Stimulated activated CD4-positive, alpha-beta T cell treated with anti-CD3 and anti-CD28 coated beads, Interleukin-15, amount 100 ng/mL, for 24 hours (primary cell): Measurements from ENCODE around the gene SH3YL1.

Source experiments
- DNase-seq: peaks from one replicate; pipeline ENCODE4 v3.0.0-alpha.2; 2020

The SH3YL1 gene

DNA sequence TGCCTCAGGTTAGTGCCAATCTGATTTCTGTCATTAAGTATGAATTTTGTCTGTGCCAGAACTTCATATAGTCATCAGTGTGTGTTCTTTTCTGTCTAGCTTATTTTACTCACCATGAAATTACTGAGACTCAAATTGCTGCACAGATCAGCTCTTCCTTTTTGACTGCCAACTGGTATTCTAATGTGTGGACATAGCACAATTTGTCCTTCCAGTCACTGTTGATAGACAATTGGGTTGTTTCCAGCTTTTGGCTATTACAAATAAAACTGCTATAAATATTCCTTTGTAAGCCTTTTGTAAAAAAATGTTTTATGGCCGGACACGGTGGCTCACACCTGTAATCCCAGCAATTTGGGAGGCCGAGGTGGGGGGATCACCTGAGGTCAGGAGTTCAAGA is 7.7 kb downstream of the SH3YL1 start:
- DNase-seq, result no peak

DNA sequence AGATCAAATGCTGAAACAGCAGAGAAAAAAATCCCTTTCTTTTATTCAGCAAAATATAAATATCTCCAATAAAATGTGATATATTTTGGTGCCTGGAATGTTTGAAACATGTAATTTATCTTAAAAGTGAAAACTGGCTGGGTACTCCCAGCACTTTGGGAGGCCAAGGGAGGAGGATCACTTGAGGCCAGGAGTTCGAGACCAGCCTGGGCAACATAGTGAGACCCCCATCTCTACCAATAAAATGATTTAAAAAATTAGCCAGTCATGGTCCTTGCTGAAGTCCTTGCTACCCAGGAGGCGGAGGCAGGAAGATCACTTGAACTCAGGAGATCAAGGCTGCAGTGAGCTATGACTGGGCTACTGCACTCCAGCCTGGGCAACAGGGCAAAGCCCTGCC is 8.6 kb downstream of the SH3YL1 start:
- no peak for DNase-seq

- no peak for DNase-seq
Observed at GRCh38 chr2:254241-254640, 9.6 kb downstream of the SH3YL1 start.

DNA sequence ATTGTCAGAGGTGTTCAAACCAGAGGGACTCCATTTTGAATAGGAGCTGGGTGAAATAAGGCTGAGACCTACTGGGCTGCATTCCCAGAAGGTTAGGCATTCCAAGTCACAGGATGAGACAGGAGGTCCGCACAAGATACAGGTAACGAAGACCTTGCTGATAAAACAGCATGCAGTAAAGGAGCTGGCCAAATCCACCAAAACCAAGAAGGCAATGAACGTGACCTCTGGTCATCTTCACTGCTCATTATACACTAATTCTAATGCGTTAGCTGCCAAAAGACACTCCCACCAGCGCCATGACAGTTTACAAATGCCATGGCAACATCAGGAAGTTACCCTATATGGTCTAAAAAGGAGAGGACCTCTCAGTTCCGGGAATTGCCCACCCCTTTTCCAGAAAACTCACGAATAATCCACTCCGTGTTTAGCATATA is 10.6 kb downstream of the SH3YL1 start:
- no peak for DNase-seq

GRCh38 chr2:252001-252602 is 11.7 kb downstream of the SH3YL1 start:
- no peak for DNase-seq

- DNase-seq, result no peak
Observed at GRCh38 chr2:249538-250042, 14.2 kb downstream of the SH3YL1 start.

GRCh38 chr2:248724-249123 is 15.1 kb downstream of the SH3YL1 start:
- no peak for DNase-seq

- peak; percentile 18 for DNase-seq
Observed at GRCh38 chr2:246489-247144, 17.2 kb downstream of the SH3YL1 start.

DNA sequence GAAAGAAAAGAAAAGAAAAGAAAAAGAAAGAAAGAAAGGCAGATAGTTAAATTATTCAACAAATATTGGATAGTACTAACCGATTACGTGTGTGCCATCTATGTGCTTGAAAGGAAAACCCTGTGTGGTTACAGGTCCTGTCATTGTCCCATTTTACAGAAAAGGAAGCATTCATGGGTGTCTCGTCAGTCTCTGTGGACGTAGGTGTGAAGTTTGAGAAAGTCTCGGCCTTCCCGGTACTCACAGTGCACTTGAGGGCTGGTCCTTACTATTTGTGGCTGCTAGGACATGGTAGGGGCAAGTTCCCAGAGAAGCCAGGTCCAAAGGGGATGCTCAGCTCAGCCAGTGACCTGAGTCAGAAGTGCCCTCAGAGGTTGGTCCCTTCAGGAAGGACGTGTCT is 19.3 kb downstream of the SH3YL1 start:
- DNase-seq, result no peak

GRCh38 chr2:238869-239268 is 25.0 kb downstream of the SH3YL1 start:
- no peak for DNase-seq

- no peak for DNase-seq
Observed at GRCh38 chr2:238431-238830, 25.4 kb downstream of the SH3YL1 start.

DNA sequence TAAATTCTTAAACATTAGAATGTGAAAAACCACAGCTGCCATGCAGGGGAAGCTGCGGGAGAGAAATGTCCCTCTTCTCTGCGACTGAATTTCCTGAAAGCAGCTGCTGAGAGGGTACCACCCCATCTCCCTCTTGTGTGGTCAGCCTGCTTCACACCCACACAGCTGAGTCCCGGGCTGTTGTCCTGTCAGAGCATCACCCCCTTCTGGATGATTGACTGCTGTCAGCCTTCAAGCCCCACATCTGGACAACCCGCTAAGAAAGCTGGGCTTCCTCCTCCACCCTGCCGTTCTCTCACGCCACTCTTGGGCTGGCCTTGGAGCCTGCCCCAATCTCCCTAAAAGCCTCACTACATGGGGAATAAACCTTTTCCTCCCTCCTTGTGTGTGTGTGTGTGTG is 26.0 kb downstream of the SH3YL1 start:
- no peak for DNase-seq

GRCh38 chr2:236993-237539 is 26.8 kb downstream of the SH3YL1 start:
- DNase-seq, result no peak

- DNase-seq, result no peak
Observed at GRCh38 chr2:234421-234820, 29.4 kb downstream of the SH3YL1 start.

DNA sequence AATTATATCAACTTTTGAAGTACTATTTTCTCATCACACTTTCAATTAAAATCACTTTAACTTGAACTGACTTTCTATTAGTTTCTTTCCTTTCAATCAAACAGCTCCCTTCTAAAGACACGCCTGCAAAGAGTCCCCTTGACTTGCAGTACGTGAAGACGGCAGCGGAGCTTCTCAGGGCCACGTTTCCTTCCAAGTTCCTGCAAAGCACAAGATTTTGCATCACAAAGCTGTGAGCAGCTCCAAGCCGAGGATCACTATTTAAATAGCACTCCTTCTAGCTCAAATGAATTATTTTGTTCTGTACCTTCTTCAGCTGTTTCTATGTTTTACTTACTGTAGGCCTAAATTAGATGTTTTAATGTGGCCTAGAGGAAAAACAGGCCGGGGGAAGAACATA is 30.8 kb downstream of the SH3YL1 start:
- no peak for DNase-seq

GRCh38 chr2:231521-232185 is 32.2 kb downstream of the SH3YL1 start:
- no peak for DNase-seq

GRCh38 chr2:228518-229278 is 35.1 kb downstream of the SH3YL1 start:
- no peak for DNase-seq

DNA sequence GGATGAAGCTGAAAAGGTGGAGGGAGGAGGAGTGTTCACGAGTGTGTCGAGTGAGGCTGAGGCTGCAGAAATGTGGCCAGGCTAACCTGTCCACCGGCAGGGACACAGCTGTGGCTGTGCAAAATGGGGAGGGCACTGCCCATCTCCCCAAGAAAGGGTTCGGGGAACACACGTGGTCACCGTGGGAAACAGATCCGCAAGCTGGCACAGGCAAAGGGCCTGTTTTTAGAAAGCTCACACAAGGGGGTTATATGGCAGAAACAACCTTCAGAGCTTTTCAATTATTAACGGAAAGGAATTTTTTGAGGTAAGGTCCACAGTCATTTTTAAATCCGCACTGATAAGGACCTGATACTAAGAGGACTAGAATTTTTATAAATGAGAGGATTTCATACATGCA is 35.7 kb downstream of the SH3YL1 start:
- no peak for DNase-seq

DNA sequence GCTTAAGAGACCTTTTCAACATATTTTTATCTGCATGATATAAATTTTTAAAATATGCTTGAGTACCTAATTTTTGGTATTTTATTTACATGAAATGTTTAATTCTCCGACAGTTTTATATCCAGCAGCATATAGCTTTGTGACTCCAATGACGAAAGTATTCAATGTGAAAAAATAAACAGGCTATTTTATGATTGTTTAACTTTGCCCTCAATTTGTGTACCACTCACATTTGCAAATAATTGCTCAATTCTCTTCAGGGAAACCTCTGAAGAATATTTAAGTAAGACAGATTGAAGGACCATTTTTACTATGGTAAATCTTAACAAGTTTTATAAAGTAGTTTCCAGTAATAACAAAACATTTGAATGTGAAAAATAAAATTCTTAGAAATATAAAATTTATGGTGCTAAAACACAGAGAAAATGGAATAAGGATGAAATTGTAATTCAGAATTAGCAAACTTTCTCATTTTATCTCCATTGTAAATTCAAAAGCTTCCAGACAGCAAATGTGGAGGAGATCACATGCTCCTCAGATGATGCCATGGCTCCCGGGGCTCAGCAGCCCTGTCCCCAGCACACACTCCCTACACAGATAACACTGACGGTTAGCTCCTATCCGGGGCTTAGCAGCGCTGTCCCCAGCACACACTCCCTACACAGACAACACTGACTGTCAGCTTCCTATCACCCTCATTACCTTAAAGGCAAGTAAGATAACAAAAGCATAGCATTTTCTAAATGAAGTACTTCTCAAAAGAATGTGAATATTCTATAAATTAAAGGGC is 39.7 kb downstream of the SH3YL1 start:
- no peak for DNase-seq

DNA sequence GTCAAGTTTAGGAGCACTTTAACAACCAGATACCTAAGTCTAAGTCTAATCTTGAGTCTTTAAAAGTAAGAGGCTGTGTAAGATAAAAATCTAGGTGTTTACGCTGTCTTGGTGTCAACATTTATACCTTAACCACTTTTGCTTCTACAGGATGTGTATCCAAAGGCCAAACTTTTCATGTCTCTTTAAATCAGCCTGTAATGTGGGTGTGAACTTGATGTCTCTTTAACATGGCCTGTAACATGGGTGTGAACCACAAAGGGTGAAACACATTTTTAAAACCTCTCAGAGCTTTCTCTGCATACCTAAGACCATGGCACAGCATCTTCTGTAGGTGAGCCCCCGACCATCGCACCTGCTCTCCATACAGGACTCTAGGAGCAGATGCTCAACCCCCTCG is 40.4 kb downstream of the SH3YL1 start:
- no peak for DNase-seq

DNA sequence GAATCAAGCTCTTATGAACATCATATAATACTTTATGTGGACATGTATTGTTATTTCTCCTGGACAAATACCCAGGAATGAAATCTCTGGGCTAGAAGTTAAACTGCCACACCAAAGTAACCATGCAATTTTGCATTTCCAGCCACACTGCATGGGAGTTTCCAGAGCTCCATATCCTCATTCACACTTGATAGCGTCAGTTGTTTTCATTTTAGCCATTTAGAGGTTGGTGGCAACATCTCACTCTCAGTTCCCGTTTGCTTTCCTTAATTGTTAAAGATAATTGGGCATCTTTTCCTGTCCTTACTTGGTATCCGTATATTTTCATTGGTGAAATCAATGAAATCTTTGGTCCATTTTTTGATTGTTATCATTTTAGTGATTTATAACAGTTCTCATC is 47.8 kb downstream of the SH3YL1 start:
- no peak for DNase-seq

- no peak for DNase-seq
Observed at GRCh38 chr2:213932-214693, 49.7 kb downstream of the SH3YL1 start.
